NCI-H1694 treated with DMSO at 0.1 percent for 48 hours (cell line): ENCODE data around the gene CD248.
"Not testable (repeated sequence)": the region's sequence is repeated elsewhere in the genome, so short reads cannot be mapped to it uniquely, and the experiment has no call there.

Source experiments
- DNase-seq: peaks from one replicate; lab custom pipeline; 2025; lab: John Stamatoyannopoulos, UW

The CD248 gene, protein sequence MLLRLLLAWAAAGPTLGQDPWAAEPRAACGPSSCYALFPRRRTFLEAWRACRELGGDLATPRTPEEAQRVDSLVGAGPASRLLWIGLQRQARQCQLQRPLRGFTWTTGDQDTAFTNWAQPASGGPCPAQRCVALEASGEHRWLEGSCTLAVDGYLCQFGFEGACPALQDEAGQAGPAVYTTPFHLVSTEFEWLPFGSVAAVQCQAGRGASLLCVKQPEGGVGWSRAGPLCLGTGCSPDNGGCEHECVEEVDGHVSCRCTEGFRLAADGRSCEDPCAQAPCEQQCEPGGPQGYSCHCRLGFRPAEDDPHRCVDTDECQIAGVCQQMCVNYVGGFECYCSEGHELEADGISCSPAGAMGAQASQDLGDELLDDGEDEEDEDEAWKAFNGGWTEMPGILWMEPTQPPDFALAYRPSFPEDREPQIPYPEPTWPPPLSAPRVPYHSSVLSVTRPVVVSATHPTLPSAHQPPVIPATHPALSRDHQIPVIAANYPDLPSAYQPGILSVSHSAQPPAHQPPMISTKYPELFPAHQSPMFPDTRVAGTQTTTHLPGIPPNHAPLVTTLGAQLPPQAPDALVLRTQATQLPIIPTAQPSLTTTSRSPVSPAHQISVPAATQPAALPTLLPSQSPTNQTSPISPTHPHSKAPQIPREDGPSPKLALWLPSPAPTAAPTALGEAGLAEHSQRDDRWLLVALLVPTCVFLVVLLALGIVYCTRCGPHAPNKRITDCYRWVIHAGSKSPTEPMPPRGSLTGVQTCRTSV

DNA sequence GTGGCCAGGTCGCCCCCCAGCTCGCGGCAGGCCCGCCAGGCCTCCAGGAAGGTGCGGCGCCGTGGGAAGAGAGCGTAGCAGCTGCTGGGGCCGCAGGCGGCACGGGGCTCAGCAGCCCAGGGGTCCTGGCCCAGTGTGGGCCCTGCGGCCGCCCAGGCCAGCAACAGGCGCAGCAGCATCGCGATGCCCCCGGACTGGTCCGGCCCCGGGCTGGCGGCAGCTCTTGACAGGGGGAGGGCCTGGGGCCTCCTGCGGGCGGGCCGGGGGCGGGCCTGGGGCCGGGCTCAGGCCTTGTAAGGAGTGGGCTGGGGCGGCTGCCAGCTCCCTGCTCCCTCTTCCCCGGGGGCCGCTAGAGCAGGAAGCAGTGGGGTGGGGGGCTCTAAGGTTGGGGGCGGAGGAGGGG, at the start of gene CD248:
TSS of gene CD248 (minus strand) at position 196 of the 403 bp plus-strand sequence. CDS start at position 179, 17 bp downstream.
- DNase-seq, result peak; percentile 64

DNA sequence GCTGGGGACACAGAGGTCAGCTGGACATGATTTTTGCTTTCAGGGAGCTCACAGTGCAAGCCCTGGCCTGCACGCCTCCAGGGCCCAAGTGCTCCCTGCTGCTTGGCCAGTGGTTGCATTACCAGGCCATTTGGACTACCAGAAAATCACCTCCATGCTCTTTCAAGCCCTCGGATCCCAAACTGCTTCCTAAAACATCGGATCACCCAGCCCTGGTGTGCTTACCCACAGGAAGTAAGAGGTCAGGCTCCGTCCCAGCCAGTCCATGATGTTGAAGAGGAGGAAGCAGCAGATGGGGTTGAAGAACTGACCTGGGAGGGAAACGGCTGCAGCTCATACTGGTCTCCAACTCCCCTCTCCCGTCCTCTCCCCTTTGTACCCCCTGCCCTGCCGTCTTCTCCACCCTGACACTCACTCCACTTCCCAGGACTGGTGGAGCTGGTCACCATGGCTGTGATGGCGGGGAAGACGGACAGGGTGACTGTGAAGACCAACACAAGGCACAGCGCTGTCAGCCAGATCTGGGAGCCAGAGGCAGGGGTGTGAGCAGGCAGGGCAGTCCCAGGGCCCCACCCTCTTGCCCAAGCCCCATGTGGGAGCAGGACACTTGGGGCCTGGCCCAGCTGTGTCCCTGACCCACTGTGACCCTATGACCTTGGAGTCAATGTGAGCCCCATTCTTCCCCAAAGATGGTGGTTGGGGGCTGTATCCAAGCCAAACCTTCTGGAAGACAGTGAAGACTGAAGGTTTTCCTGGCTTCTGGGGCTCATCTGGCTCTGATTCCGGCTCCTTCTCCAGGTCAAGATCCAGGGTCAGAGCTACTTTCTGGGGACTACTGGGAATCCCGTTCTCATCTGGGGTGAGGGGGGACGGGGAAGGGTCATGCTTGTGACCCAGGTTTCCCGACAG, 49.1 kb upstream of the CD248 start:
- DNase-seq, result no peak

DNA sequence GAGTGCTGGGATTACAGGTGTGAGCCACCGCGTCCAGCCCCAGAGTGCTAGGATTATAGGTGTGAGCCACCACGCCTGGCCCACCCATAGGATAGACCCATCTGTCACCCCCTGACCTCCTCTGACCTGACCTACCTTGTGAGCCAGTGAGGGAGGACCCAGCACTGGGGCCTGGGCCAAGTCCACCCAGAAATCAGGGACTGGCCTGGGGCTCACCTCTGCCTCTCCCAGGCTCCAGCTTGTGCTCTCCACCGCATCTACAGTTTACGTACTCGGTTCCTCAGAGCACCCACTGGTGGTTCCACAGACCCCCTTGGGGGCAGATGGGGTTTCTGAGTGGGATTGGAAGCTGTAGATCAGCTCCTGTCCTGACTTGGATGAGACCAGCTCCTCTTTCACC, 48.3 kb upstream of the CD248 start:
- no peak for DNase-seq

DNA sequence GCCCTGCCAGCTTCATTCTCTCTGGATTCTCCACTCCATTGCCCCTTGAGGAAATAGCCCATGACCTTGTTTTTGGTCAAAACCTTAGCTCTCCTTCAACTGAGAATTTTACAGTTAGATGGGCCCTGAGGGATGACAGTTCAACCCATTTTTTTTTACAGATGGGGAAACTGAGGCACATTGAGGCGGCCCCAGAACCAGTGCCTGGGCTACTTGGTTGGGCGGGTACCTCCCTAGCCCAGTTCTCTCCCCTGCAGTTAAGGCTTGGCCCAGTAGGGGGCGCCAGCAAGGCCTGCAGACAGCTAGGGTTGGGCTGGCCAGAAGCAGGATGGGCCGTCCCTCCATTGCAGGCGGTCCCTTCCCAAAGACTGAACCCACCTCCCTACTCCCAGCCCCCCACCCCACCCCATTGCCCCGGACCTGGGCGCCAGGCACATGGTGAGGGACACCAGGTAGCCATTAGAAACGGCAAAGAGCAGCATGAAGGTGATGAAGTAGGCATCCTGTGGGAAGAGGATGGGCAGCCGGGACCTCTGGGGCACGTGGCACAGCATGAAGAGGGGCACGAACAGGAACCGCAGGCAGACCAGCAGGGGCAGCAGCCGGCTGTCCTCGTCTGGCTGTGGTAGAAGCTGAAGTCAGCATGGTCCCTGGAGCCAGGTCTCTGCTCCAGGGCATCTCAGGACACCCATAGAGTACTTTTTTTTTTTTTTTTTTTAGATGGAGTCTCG, 47.1 kb upstream of the CD248 start:
- DNase-seq, result peak; percentile 9

DNA sequence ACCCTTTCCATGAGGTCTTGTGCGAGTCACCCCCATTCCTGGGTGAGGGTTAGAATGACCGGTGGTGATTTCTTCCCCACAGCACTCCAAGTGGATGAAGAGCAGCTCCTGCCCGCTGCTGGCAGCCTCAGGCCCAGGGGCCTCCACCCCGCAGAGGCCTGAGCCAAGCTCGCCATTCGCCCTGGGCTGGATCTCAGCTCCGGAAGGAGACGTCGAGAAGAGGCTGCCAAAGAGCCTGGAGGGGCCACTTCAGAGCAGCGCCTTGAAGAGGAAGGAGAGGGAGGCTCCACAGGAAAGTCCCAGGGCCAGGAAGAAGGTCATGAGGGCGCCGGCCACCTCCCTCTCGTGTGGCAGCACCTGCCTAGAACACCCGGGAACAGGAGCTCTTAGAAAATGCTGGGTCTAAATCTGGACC, 46.4 kb upstream of the CD248 start:
- no peak for DNase-seq

DNA sequence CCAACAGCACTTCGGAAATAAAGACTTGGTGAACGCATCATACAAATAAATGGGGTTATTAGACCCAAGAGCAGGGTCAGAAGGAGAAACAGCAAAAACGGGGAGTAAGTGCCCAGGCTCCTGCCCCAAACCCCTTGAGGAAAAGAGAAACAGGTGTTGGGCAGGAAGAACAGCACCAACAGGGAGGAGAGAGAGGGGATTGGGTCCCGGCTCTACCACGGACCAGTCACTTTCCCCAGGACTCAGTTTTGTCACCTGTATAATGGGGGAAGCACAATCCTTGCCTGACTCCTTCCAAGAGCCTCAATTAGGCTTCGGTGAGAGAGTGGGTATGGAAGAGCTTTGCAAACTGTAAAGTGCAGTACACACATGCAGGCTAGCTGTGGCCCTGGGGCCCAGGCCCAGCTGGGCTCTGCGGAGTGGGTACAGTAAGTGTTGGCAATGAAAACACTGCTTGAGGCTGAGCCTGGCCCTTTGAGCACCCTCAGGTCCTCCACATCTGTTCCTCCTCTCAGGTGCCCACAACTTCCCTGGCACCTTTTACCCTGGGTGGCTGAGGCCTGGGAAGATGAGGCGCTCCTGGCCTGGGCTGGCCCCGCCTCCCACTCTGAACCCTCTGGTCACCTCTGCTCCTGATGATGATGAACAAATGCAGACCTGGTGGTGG, 45.8 kb upstream of the CD248 start:
- DNase-seq, result no peak

DNA sequence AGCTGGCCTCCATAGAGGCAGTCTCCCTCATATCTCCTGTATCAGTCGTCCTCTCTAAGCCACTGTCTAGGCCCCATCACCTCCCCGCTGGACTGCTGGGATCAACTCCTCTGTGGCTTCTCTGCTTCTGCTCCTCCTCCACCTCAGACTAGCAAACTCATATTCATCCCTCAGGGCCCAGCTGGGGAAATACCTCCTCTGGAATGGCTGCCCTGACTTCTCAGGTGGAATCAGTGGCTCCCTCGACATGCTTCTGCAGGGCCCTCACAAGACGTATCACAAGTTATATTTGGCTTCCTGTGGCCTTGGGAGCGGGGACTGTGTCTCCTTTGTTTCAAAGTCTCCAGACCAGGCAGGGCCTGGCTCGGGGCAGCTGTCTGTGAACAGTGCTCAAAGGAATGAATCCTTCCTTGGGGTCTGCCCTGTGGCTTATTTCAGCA, 44.7 kb upstream of the CD248 start:
- DNase-seq, result no peak

DNA sequence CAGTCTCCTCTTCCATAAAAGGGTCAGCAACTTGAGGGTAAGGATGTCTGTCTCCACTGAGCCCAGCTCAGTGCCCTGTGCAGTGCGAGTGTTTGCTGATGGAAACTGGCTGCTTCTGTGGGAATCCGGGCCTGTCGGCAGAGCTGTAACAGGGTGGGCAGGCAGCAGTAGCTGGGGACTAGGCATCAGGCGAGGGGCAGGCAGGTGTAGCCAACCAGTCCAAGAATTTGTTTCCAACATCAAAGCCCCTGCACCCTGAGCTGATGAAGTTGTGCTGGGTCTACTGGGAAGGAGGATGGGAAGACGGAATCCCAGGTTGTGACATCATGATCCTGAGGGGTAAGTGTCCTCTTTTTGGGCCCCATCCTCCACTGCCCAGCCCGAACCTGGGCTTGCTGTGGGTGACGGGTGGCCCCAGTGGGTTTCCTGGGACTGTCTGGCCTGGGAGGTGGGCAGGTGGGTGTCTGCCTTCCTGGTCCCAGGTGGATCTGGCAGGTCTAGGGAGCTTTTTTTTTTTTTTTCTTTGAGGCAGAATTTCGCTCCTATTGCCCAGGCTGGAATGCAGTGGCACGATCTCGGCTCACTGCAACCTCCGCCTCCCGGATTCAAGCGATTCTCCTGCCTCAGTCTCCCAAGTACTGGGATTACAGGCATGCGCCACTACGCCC, 43.7 kb upstream of the CD248 start:
- no peak for DNase-seq

DNA sequence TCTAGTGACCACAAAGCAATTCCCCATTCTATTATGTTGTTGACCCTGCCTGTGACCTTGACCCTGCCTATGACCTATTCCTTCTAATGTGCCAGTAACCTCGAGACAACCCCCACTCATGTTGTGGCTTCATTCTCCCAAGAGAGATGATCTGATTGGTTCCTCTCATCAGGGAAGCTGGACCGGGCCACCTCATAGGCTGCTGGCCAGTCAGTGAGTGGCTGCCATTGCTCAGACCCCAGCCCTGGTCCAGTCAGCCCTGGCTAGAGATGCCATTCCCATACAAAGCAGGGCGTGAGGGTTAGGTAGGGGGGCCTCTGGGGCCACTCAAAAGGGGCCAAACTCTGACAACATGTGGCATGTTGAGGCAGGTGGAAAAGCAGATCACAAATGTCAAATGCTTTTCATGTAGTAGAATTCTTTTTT, 42.8 kb upstream of the CD248 start:
- no peak for DNase-seq

DNA sequence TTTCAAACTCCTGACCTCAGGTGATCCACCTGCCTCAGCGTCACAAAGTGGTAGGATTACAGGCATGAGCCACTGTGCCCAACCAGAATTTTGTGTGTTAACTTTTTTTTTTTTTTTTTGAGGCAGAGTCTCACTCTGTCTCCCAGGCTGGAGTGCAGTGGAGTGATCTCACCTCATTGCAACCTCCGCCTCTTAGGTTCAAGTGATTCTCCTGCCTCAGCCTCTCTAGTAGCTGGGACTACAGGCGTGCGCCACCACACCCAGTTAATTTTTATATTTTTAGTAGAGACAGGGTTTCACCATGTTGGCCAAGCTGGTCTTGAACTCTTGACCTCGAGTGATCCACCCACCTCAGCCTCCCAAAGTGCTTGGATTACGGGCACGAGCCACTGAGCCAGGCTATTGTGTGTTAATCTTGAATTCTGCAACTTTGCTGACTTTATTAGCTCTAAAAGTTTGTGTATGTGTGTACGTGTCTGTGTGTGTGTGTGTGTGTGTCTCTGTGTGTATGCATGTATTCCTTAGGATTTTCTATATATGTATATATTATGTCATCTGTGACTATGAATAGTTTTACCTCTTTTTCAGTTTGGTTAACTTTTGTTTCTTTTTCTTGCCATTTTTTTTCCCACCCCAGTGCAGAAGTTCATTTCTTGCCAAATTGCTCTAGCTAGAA, 33.9 kb upstream of the CD248 start:
- not testable (repeated sequence) for DNase-seq

DNA sequence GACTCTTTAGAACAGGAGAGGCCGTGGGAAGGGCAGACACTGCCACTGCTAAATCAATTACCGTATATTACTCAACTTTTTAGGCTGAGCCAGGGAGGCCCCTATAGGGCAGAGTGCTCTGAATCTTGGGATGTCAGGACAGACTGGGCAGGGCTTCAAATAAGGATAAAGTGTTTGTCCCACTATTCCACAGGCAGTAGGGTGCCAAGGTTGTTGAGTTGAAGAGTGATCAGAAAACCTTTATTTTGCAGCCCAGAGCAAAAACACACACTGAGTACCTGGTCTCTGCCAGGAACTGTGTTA, 32.2 kb upstream of the CD248 start:
- DNase-seq, result no peak

DNA sequence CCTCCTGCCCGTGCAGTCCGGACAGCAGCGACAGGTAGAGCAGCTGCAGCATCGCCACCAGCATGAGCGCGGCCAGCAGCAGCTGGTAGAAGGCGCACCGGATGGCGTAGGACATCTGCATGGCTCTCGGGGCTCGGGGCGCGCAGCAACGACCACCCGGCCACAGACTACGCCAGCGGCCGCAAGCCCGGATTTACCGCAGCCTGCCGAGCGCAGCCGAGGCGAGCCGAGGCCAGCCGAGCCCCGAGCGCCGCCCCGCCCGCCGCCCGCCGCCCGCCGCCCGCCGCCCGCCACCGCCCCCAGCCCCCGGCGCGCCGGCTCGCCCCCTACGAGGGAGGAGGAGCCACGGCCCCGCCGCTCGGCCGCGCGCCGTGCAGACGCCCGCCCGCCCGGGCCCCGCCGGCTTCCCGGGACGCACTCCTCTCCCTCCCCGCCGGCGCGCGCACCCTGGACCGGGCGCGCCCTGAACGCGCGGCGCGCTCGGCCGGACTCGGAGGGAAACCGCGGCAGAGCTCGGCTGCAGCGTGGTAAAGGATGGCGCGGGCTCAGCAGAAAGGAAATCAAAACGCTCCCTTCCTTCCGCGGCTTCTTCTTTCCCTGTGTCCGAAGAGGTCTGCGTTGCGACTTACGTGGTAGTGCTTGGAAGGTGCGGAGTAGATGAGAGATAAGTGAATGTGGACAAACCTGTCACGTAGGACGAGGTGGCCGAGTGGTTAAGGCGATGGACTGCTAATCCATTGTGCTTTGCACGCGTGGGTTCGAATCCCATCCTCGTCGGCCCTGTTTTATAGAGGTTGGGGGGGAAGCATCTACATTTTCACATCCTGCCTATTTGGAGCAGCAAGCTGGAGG, 30.8 kb upstream of the CD248 start, which contains the start of gene B4GAT1:
TSS of gene B4GAT1 (minus strand) at position 205 of the 852 bp plus-strand sequence. CDS start at position 121, 84 bp downstream.
- DNase-seq, result peak; percentile 70

DNA sequence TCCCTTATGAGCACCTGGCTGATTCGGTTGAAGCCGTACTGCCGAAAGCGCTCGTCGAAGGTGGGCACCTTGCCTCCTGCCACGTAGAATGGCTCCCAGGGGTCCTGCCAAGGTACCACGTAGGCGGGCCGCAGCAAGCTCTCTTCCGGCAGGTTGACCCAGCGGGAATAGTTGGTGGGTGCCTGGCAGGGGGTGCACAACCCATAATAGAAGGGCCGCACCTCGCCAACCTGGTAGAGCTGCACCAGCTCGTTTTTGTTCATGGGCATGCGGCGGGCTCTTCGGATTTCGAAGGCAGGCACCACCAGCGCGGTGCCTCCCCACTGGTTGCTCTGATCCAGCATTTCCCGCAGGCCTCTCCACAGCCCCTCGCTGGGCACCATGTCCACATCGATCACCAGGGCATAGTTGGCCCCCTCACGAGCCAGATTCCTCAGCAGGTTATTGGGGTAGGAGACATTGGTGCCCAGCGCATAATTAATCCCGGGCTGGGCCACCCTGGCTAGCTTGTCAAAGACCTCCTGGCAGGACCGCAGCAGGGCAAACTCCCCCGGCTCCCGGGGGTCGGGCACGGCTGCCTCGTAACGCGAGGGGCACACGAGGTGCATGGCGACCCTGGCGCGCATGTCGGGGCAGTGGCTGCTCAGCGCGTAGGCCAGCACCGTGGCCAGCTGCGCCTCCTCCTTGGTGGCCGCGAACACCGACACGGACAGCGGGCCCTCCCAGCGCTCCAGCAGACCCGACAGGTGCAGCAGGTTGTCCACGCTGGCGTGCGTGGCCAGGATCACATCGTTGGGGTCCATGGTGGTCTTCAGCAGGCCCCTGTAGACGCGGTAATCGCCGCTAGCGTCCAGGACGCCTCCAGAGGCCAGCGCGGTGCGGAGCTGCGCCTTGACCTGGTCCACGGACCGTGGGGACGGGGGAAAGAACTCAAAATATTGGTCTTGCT, 29.9 kb upstream of the CD248 start:
- DNase-seq, result no peak

DNA sequence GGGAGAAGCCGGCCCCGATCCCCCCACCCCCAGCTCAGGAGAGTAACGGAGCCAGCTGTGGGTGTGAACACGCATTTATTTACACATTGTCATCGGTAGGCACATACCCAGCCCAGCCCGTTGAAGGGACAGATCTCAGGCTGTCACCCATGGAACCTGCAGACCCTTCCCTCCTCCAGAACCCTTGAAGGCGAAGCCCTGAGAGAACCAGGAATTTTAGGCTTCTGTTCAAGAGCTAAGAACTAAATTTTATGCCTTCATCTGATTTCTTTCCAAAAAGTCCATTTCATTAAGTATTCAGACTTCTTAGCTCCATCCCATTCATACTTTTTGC, 28.4 kb upstream of the CD248 start:
- DNase-seq, result no peak

DNA sequence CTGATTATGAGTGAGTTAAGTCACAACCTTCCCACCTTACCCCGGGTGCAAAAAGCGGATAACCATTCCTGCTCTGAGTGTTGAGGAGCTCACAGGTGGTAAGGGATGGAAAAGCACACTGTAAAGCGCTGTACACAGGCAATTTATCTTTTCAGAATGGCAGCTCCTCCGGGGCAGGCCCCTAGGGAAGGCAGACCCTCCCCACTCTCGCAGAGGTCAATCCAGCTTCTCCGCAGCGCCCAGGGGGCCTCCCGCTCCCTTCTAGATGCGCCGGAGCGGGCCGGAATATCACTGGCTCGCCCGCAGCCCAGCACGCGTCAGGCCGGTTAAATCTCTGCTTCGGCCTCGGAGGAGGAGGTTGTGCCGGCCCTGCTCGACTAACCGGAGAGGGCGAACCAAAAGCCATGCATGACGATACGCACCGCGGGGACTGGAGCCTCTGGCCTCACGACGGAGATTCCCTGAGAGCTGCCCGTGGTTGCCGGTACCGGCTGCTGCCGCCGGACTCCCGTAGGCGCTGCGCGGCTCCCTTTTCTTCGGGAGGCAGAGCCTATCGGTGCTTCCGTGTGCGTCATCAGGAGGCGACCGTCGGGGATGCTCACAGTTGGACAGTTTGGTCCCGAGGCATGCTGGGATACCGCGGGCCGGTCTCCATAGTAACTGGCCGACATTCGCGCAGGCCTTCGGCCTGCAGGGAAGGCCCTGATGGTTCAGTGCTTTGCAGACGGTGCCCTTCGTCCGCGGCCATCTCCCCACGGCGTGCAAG, 27.9 kb upstream of the CD248 start, which contains the start of gene BRMS1:
TSS of gene BRMS1 (minus strand) at position 555 of the 766 bp plus-strand sequence. CDS start 2,870 bp downstream, outside the sequence.
- DNase-seq, result peak; percentile 83

DNA sequence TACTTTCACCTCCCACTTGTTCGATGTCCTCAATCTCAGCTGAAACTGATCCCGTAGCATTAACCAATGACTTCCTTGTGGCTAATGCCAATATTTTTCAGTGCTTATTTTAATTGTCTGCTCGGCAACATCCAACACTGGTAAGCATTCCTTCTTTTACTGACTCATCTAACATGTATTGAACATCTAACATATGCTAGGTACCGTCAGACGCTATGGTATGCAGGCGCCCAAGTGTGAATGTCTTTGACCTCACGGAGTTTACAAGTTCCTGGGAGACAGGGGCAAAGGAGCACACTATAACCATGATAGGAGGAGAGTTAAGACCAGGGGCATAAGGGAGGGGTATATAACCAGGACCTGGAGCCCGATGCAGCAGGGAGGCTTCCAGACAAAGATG, 26.3 kb upstream of the CD248 start:
- DNase-seq, result no peak
